Parathyroid adenoma (tissue), 2 donors: Measurements from ENCODE around the gene ACYP2.
"Not testable (repeated sequence)": the region's sequence is repeated elsewhere in the genome, so short reads cannot be mapped to it uniquely, and the experiment has no call there.

ENCODE experiments used
- H2AFZ ChIP-seq: fragments of 300-600 bp; sonication (generic); one replicate; pipeline ENCODE4 v1.7.0; 2017; ENCODE audit warnings: antibody characterized with exemption, mild to moderate bottlenecking
- H3K27ac ChIP-seq: fragments of 300-600 bp; sonication (generic); one replicate; pipeline ENCODE4 v1.7.0; 2017
- H3K27me3 ChIP-seq: fragments of 300-600 bp; sonication (generic); one replicate; pipeline ENCODE4 v1.7.0; 2017; ENCODE audit warnings: low read length; ENCODE audit not compliant: control insufficient read depth, insufficient read depth
- H3K36me3 ChIP-seq: fragments of 300-600 bp; sonication (generic); one replicate; pipeline ENCODE4 v1.7.0; 2017; ENCODE audit warnings: low read length; ENCODE audit not compliant: control insufficient read depth, insufficient read depth
- H3K4me1 ChIP-seq: fragments of 300-600 bp; sonication (generic); one replicate; pipeline ENCODE4 v1.7.0; 2017; ENCODE audit warnings: control low read depth
- H3K4me2 ChIP-seq: fragments of 300-600 bp; sonication (generic); one replicate; pipeline ENCODE4 v1.7.0; 2017; ENCODE audit warnings: low read length
- H3K4me3 ChIP-seq: fragments of 300-600 bp; sonication (generic); one replicate; pipeline ENCODE4 v1.7.0; 2017; ENCODE audit warnings: low read depth, low read length
- H3K79me2 ChIP-seq: fragments of 300-600 bp; sonication (generic); one replicate; pipeline ENCODE4 v1.7.0; 2017; ENCODE audit warnings: control low read depth
- H3K9ac ChIP-seq: fragments of 300-600 bp; sonication (generic); one replicate; pipeline ENCODE4 v1.7.0; 2017; ENCODE audit warnings: mild to moderate bottlenecking
- H3K9me3 ChIP-seq: fragments of 300-600 bp; sonication (generic); one replicate; pipeline ENCODE4 v1.7.0; 2017; ENCODE audit warnings: low read length; ENCODE audit not compliant: control insufficient read depth
- CTCF ChIP-seq: fragments of 300-600 bp; sonication (generic); IDR thresholded peaks from one replicate; pipeline ENCODE4 v1.7.0; 2017; ENCODE audit warnings: antibody characterized with exemption, mild to moderate bottlenecking
- donor health status: primary hyperparathyroidism.

The ACYP2 gene

DNA sequence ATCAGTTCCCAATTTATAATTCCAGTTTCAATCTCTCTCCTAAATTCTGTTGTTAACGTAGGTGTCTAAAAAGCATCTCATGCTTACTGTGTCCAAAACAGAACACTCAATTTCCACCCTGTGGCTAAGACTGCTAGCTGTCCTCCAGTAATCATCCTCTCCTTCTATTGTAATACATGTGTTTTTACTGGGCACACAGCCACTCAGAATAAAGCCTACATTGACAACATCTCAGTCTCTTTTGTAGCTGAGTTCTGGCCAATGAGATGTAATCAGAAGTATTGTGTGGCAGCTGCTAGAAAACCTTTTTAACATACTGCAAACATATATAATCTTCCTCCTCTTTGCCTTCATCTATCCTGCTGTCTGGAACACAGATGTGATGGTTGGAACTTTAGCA, 170.0 kb downstream of the ACYP2 start:
- no peak overlapping the region for H3K9ac ChIP-seq
- H3K4me2 ChIP-seq, result no peak overlapping the region
- no peaks in the 10 kb centered on the region for H3K9me3 ChIP-seq
- no peaks in the 10 kb centered on the region for H3K27me3 ChIP-seq
- H3K36me3 ChIP-seq, result no peaks in the 10 kb centered on the region
- H3K79me2 ChIP-seq, result no peaks in the 10 kb centered on the region
- TF ChIP-seq CTCF, result no peak
- H3K27ac ChIP-seq, result no peak overlapping the region
- no peak overlapping the region for H3K4me3 ChIP-seq
- H3K4me1 ChIP-seq, result no peaks in the 10 kb centered on the region
- no peak overlapping the region for H2AFZ ChIP-seq

DNA sequence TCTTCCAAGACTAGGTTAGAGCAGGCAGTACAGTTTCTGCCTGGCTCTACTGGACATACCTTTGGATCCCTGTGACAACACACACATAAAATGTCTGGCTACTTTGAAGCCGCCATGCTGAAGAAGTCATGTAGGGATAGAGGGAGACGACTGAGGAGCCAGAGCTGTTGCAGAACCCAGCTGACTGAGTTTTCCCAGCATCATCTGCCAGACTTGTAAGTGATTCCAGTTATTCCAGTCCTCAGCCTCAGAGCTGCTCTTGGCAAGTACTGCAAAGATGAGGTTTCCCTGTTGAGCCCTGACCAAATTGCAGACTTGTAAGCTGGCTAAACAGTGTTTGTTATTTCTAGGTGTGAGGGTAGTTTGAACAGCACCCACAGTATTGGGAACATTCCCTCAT, 172.1 kb downstream of the ACYP2 start:
- Histone ChIP-seq H3K27me3 (no peaks in the 10 kb centered on the region), H3K9ac (no peak overlapping the region), H3K9me3 (no peaks in the 10 kb centered on the region), H3K4me3 (no peak overlapping the region), H3K4me1 (no peaks in the 10 kb centered on the region), H3K27ac (no peak overlapping the region), H3K79me2 (no peaks in the 10 kb centered on the region), H2AFZ (no peak overlapping the region), H3K4me2 (no peak overlapping the region), H3K36me3 (no peaks in the 10 kb centered on the region)
- TF ChIP-seq CTCF, result no peak

DNA sequence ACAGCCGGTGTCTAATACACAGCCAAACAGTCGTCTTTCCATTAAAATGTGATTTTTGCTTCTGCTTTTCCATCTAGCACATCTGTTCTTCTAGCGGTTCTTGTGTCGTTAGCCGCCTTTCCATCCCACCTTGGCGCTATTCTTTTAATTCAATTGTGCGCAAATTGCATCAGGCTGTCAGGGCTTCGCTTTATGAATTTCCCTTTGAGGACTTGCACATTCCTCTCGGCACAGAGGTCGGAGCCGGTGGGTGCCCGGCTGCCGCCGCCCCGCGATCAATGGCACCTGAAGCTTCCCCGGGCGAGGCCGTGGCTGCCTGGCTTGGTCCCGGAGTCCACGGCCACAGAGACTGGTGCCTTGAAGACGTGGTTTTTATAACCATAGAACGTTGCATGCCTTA, 174.5 kb downstream of the ACYP2 start:
- Histone ChIP-seq H3K4me1 (no peaks in the 10 kb centered on the region), H3K27ac (no peak overlapping the region), H3K27me3 (no peaks in the 10 kb centered on the region), H3K4me2 (no peak overlapping the region), H3K79me2 (no peaks in the 10 kb centered on the region), H3K9me3 (no peaks in the 10 kb centered on the region), H3K36me3 (no peaks in the 10 kb centered on the region), H3K4me3 (no peak overlapping the region), H2AFZ (no peak overlapping the region), H3K9ac (no peak overlapping the region)
- no peak for TF ChIP-seq CTCF

DNA sequence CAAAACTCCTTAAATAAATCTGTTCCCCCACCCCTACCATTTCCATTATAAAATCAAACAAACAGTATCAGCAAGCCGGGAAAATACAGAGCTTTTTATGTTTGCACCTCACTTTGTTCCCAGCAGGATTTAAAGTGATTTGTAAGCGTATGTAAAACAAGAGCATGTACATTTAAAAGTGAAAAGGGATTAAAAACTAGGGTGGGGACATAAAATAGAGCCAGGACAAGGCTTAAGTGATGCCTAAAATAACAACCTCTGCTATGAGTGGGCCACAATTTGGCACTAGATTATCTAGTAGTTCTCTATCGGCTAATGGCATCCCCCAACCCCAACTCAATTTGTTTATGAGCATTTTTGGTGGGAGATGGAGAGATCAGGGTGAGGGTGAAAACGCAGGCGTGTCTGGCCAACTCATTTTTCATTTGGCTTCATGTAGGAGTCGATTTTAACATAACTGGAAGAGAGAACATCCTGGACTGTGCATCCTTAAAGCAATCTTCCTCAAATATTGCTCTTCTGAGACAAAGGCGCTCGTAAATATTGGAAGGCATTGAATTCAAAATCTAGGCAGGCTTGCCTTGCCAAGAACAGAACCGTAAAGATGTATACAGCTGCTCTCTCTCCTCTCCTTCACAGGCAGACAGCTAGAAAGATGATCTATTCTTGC, 175.1 kb downstream of the ACYP2 start:
- H2AFZ ChIP-seq, result no peak overlapping the region
- H3K27me3 ChIP-seq, result no peaks in the 10 kb centered on the region
- no peaks in the 10 kb centered on the region for H3K79me2 ChIP-seq
- no peak overlapping the region for H3K27ac ChIP-seq
- H3K36me3 ChIP-seq, result no peaks in the 10 kb centered on the region
- no peak overlapping the region for H3K4me2 ChIP-seq
- no peak overlapping the region for H3K9ac ChIP-seq
- no peak overlapping the region for H3K4me3 ChIP-seq
- H3K4me1 ChIP-seq, result no peaks in the 10 kb centered on the region
- no peaks in the 10 kb centered on the region for H3K9me3 ChIP-seq
- TF ChIP-seq CTCF, result no peak

- H3K79me2 ChIP-seq, H3K9ac ChIP-seq, H3K27me3 ChIP-seq, H3K4me1 ChIP-seq, H3K9me3 ChIP-seq, H3K4me2 ChIP-seq, H3K36me3 ChIP-seq, H3K4me3 ChIP-seq, H3K27ac ChIP-seq, H2AFZ ChIP-seq: not testable (repeated sequence)
Measured at GRCh38 chr2:54294665-54295064, 179.2 kb downstream of the ACYP2 start.
